Nephron progenitor cell (in vitro differentiated cells): Measurements from ENCODE around the gene TEPSIN.

ENCODE experiments used
- DNase-seq: peaks from one replicate; pipeline ENCODE4 v3.0.0; 2021
- H3K27ac Mint-ChIP-seq: 2 replicates; pipeline ENCODE4 v1.8.0; 2021; ENCODE audit warnings: mild to moderate bottlenecking, moderate library complexity, mixed read lengths
- H3K27me3 Mint-ChIP-seq: 2 replicates; pipeline ENCODE4 v1.8.0; 2021; ENCODE audit warnings: mild to moderate bottlenecking, low read depth, mixed read lengths; ENCODE audit not compliant: poor library complexity
- H3K36me3 Mint-ChIP-seq: 2 replicates; pipeline ENCODE4 v1.8.0; 2021; ENCODE audit warnings: low read depth, mixed read lengths
- H3K4me1 Mint-ChIP-seq: 2 replicates; pipeline ENCODE4 v1.8.0; 2021; ENCODE audit warnings: mixed read lengths
- H3K4me3 Mint-ChIP-seq: 2 replicates; pipeline ENCODE4 v1.8.0; 2021; ENCODE audit warnings: mild to moderate bottlenecking, moderate library complexity, mixed read lengths
- H3K9me3 Mint-ChIP-seq: 2 replicates; pipeline ENCODE4 v1.8.0; 2021; ENCODE audit warnings: mild to moderate bottlenecking, moderate library complexity, mixed read lengths
- TF ChIP-seq, protein P1 (sequence below): fragments of 200-600 bp; sonication (generic); IDR thresholded peaks from 2 replicates; pipeline ENCODE4 v1.5.0; 2021; ENCODE audit warnings: antibody characterized with exemption

Gene TEPSIN

DNA sequence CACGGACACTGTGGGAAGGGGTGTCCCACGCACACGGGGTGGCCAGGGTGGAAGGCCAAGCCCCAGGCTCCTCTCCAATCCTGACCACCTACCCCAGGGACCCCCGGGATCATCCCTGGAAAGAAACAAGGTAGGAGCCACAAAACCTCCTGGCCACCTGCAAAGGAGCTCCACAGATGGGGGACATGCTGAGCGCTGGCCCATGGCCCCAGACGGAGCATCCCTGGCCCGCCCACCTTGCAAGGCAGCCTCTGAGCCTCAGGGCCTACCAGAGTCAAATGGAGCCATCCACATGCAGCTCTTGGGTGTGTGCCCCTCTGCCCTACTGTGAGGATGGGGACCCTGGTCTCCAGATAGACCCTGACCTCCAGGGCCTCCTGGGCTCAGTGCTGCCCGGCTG is 40.0 kb upstream of the TEPSIN start:
- DNase-seq: no peak
- Mint-ChIP-seq H3K36me3 (peaks cover 19% of the 10 kb centered on the region), H3K4me1 (peaks cover 9% of the 10 kb centered on the region), H3K9me3 (no peaks in the 10 kb centered on the region), H3K27me3 (peaks cover 5% of the 10 kb centered on the region), H3K27ac (no peak overlapping the region), H3K4me3 (no peak overlapping the region)
- TF ChIP-seq, protein P1, sequence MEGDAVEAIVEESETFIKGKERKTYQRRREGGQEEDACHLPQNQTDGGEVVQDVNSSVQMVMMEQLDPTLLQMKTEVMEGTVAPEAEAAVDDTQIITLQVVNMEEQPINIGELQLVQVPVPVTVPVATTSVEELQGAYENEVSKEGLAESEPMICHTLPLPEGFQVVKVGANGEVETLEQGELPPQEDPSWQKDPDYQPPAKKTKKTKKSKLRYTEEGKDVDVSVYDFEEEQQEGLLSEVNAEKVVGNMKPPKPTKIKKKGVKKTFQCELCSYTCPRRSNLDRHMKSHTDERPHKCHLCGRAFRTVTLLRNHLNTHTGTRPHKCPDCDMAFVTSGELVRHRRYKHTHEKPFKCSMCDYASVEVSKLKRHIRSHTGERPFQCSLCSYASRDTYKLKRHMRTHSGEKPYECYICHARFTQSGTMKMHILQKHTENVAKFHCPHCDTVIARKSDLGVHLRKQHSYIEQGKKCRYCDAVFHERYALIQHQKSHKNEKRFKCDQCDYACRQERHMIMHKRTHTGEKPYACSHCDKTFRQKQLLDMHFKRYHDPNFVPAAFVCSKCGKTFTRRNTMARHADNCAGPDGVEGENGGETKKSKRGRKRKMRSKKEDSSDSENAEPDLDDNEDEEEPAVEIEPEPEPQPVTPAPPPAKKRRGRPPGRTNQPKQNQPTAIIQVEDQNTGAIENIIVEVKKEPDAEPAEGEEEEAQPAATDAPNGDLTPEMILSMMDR: no peak

DNA sequence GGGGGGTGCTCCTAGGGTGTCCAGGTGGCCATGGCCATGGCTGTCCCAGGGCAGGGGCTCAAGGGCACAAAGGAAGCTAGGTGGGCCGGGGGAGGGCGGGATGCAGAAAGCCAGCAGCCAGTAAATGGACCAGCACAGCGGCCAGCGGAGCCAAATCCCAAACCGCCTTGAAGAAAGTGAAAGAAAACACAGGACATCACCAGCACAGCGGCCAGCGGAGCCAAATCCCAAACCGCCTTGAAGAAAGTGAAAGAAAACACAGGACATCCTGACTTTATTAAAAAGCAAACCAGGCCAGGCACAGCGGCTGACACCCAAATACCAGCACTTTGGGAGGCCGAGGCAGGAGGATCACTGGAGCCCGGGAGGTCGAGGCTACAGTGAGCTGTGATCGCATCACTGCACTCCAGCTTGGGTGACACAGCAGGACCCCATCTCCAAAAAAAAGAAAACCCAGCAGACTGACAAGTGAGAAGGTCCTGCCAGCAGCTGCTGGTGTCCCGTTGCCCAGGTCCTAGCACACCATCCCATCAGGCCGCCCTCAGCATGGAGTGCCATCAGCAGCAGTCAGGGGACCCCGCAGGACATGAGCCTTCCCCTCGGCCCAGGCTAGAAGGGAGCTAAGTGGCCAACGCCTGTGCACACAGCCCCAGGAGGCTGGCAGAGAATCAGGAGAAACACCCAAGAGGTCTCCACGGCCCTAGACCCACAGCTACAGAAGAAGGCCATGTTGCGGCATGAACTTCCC is 39.3 kb upstream of the TEPSIN start:
- H3K36me3 Mint-ChIP-seq: peaks cover 25% of the 10 kb centered on the region
- peaks cover 2% of the 10 kb centered on the region for H3K27me3 Mint-ChIP-seq
- no peak for DNase-seq
- no peak overlapping the region for H3K4me3 Mint-ChIP-seq
- TF ChIP-seq, protein P1: no peak
- peaks cover 9% of the 10 kb centered on the region for H3K4me1 Mint-ChIP-seq
- no peak overlapping the region for H3K27ac Mint-ChIP-seq
- no peaks in the 10 kb centered on the region for H3K9me3 Mint-ChIP-seq

DNA sequence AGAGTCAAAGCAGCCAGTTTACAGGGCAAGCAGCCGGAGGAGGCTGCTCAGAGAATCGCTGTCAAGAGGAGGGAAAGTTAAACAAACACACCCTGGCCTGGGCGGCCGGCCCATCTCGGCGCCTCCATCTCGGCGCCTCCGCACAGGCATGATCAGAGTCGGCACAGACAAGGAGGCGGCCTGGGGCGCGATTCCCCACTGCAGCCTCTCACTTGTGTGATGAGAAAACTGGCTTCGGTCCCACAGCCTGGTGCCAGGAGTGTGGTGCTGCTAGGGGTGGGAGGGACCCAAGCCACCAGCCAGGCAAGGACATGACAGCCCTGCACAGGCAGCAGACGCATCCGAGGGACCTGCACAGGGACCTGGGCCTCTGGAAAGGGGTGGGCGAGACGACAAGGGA is 38.6 kb upstream of the TEPSIN start:
- peaks cover 15% of the 10 kb centered on the region for H3K4me1 Mint-ChIP-seq
- TF ChIP-seq, protein P1: no peak
- peaks cover 2% of the 10 kb centered on the region for H3K27me3 Mint-ChIP-seq
- no peaks in the 10 kb centered on the region for H3K9me3 Mint-ChIP-seq
- no peak overlapping the region for H3K4me3 Mint-ChIP-seq
- no peak for DNase-seq
- H3K36me3 Mint-ChIP-seq: peaks cover 32% of the 10 kb centered on the region
- no peak overlapping the region for H3K27ac Mint-ChIP-seq

DNA sequence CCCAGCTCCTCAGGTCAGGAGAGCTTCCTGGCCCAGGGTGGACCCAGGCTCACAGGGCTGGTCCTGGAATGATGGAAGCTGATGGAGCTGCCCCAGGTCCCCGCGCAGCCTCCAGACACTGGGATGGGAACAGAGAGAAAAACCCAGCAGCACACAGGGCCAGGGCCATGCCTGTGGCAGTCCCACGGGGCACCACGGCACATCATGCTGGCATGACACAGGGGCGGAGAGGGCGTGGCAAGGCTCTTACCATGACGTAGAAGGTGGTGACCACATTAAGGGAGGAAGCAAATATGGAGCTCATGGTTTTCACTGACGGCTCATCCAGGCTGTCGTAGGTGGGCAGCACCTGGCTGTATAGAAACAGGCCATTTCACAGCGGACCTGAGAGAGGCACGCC is 37.9 kb upstream of the TEPSIN start:
- H3K4me3 Mint-ChIP-seq: no peak overlapping the region
- no peaks in the 10 kb centered on the region for H3K9me3 Mint-ChIP-seq
- H3K27ac Mint-ChIP-seq: no peak overlapping the region
- H3K36me3 Mint-ChIP-seq: peaks cover 33% of the 10 kb centered on the region
- H3K27me3 Mint-ChIP-seq: peaks cover 2% of the 10 kb centered on the region
- H3K4me1 Mint-ChIP-seq: peaks cover 15% of the 10 kb centered on the region
- TF ChIP-seq, protein P1: no peak
- DNase-seq: no peak

DNA sequence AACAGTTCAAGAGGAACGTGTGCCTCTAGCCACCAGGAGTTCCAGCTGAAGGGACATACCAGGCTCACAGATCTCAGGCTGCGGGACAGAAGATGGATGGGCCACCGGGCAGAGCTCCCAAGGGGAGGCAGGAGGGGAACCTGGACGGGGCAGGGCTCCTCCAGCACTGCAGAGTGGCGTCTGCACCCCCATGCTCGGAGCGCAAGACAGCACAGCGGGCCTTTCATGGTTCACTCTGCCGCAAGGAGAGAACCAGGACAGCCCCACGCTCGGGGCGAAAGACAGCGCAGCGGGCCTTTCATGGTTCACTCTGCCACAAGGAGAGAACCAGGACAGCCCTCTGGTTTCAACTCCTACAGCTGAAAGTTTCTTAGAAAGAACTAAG is 35.6 kb upstream of the TEPSIN start:
- Mint-ChIP-seq H3K27ac (no peak overlapping the region), H3K36me3 (peaks cover 40% of the 10 kb centered on the region), H3K4me1 (peaks cover 15% of the 10 kb centered on the region), H3K9me3 (no peaks in the 10 kb centered on the region), H3K4me3 (no peak overlapping the region), H3K27me3 (peaks cover 6% of the 10 kb centered on the region)
- TF ChIP-seq, protein P1: no peak
- no peak for DNase-seq
